Activated CD4-positive, CD25-positive, alpha-beta regulatory T cell (primary cell): ENCODE results near the gene MAPK7.

Experiments
- DNase-seq, 4 experiments: peaks; one replicate each; lab custom pipeline; 2025; lab: John Stamatoyannopoulos, UW

MAPK7 gene

DNA sequence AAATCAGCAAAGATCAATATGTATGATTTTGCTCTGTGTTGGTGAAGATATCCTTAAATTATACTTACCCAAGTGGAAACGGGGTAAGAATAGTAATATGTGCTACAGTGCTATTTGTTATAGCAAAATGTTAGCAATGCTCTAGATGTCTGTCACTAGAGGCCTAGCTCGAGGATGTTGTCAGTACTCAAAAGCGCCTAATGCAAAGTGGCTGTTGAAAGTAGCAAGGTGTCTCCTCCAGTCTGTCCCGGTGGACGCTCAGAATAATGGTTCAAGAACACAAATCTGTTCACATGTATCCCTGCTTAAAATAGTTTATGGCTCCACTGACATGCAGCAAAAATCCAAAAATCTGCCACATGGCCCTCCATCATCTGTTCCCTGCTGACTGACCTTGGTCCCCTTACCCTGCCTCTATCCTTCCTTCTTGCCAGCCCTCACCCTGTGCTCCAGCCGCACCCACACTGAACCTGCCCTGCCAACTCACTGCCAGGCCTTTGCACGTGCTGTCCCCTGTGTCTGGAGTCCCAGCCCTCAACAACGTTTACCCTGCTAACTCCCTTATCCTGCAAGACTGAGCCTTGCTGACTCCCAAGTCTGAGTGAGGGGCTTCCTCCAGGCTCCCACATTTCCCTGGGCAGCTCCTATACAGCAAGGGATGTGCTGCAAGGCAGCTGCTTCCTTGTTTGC is 23.2 kb downstream of the MAPK7 start:
- no peak for DNase-seq

DNA sequence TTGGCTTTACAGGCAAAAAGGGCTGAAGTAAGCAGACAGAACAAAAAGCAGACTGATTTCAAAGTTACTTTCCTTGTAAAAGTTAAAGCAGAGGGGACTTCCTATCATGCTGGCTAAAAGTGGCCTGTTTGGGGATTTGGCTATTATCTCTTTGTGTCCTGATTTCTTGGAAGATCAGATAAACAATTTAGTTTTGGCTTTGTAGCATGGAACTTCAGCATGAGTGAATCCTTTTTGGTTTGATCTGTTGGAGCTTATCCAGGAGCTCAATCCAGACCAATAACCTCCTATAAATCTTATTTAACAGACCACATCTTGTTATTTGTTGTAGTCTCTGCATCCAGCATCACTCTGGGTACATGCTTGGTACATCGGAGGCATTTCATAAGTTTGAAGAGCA is 23.9 kb downstream of the MAPK7 start:
- no peak for DNase-seq

DNA sequence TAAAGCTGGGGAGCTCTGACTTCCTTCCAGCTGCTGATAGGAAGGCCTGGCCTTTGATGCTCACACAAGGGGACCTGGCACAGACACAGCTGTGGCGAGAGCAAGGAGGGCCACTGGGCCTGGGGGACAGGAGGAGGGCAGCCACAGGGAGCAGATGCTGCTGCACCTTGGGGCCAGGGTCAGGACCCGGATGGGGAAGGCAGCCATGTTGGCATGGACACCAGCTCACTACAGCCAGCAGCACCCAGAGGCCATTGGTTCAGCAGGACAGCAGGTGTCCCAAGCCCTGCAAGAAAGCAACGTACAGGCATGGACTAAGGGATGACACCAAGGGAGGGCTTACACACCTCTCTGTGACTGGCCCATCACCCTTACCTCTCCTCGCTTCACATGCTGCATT is 24.7 kb downstream of the MAPK7 start:
- DNase-seq, result no peak

DNA sequence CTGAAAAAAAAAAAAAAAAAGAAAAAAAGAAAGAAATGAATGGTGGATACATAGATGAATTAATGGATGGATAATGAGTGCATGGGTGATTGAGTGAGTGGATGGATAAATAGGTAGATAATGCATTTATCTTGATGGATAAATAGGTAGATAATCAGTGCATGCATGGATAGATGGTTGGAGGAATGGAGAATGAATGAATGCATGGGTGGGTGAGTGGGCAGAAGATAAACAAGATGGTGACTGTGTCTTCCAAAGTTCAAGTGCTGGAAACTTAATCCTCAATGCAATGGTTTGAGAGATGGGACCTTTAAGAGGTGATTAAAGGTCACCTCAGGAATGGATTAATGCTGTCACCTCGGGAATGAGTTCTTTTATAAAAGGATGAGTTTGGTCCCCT is 26.0 kb downstream of the MAPK7 start:
- DNase-seq, result no peak

DNA sequence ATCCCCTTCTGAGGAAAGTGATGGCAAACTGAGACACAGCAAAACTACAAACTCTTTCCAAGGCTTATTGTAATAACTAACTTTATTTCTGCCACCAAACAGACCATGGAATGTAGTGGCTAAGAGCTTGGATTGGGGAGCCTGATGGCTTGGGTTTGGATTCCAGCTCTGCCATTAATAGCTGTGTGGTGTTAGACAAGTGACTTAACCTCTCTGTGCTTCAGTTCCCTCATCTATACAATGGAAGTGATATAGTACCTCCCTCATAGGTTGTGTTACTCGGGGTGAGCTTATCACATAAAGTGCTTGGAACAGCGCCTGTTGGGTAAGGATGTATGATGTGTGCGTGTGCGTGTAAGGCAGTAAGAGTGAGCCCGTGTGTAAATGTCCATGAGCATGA is 26.8 kb downstream of the MAPK7 start:
- DNase-seq, result no peak

DNA sequence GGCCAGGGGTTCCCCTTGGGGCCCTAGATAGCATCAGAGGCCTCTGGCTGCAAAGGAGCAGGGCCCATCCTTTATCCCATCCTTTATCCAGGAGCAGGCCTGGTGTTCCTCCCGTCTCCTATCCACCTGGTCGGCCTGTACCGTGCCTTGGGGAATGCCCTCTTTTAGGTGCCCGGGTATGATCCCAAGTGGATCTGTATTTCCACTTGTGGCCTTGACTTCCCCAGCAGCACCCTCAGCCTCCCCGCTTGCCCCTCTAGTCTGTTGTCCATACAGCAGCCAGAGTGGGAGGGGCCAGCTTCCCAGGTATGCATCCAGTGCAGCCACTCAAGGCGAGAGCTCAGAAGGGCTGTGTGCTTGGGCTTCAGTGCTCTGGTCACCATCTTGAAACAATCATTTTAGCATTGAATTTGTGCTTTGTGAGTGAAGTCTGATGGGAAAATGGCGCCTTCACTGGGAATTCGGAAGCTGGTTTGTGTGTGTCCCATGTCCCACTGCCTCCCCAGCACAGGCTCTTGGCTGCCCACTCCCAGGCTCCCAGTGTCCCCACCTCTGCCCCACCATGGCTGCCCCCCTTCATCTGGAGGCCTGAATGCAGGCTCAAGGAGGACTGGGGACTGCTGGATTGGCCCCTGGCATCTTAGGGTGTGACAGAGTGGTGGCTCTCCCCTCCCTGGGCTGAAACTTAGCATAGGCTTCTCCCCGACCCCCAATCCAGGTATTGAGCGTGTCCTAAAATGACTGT is 29.5 kb downstream of the MAPK7 start:
- DNase-seq, result no peak

DNA sequence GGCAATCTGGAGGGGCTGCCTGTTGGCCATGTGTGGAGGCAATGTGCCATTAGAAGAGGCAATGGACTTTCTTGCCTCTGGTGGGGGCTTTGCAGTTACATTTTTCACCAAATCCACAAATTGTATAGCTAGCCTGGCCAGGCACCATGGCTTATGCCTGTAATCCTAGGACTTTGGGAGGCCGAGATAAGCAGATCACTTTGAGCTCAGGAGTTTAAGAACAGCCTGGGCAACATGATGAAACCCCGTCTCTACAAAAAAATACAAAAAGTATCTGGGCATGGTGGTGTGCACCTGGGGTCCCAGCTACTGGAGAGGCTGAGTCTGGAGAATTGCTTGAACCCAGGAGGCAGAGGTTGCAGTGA is 30.0 kb downstream of the MAPK7 start:
- no peak for DNase-seq

DNA sequence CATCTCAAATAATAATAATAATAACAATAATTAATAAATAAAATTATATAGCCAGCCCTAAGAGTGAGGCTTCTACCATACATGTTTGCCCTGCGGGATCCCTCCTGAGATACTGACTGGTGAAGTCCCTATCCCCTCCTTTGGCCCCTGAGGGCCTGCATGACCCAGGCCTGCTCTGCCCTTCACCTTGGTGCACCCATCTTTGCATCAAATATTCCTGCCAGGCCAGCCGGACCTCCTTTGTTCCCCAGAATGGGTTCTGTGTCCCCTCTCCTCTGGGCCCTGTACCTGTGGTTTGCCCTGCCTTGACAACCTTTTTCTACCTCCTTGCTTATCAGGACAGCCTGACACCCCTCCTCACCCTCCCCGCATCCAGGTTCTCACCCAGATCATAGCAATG is 30.8 kb downstream of the MAPK7 start:
- DNase-seq, result no peak

DNA sequence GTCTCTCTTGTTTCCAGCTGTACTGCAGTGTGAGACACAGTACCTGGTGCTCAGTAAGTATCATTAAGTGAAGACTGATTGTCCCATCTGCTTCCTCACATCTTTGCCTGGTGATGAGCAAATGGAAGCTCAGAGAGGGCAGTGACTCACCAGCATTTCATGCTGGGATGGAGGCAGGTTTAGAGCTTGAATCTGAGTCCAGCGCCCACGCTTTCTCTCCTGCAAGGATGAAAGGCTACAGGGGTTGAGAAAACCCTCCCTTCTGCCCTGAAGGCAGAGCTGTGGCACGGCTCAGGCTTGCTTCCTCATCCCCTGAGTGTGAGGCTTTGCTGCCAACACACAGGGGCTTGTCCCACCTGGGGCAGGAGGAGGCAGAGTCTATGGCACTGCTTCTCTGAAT is 31.2 kb downstream of the MAPK7 start:
- no peak for DNase-seq

DNA sequence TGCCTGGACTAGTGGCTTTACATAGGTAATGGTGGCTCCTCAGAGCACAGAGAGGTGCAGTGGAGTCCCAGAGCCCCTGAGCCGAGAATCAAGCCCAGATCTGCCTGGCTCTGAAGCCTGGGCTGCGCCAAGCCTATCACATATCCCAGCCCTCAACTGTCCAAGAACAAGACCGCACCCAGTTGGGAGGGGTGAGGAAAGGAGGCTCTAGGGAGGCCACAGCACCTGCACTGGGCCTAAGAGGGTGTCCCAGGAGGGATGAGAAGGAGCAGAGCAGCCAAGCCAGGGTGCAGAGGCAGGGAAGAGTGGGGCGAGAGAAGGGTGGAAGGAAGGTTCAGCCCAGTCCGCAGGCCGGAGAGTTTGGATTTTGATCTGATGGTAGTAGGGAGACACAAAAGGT is 31.8 kb downstream of the MAPK7 start:
- no peak for DNase-seq

DNA sequence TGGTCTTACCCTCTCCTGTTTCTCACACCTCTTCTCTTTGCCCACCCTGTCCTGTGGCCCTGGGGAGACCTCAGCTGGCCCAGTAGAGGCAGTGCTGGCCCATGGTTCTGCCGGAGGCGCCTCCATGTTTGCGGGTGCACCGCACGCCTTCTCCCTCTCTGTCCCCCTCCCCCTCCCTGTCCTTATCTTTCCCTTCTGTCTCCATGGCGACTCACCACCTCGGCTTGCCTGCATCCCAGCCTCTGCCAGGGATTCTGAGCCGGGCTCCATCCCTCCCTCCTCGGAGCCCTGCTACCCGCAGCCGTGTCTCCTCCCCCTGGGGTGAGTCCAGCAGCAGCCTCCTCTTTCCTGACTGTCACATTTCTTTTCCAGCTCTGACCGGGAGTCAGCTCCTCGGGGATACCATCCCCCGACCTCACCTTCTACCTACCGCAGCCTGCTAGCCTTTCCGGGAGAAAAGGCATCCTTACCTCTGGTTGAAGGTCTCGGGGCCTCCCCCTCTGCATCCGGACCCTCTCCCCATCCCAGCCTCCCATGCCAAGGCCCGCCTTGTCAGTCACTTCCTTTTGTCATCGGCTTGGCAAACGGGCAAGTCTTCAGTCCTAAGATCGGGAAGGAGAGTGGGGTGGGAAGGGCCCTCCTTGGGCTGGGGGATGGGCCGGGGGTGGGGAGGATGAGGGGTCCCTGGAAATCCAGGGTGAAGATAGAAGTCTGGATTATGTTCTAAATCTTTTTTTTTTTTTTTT is 32.8 kb downstream of the MAPK7 start, which contains the start of gene RNF112:
RNF112 (plus strand) TSS at position 358 of the 746 bp plus-strand sequence; CDS start at position 535, 177 bp downstream.
- no peak for DNase-seq

DNA sequence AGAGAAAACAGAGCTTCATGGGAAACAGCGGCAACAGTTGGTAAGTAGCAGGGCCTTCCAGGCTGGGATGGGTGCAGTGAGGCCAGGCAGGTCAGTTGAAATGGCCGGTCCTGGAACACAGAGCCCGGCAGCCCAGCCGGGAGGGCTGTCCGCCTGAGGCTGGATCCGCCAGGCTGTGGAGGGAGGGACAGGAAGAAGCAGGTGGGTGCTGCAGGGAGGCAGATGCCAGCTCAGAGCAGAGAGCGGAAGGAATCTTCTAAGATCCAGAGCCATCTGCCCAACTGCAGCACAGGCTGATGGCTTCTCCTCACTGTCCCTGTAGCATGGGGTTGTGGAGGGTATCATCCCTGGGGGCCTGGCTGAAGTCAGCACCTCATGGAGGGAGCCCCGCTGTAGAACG is 33.3 kb downstream of the MAPK7 start:
- no peak for DNase-seq

DNA sequence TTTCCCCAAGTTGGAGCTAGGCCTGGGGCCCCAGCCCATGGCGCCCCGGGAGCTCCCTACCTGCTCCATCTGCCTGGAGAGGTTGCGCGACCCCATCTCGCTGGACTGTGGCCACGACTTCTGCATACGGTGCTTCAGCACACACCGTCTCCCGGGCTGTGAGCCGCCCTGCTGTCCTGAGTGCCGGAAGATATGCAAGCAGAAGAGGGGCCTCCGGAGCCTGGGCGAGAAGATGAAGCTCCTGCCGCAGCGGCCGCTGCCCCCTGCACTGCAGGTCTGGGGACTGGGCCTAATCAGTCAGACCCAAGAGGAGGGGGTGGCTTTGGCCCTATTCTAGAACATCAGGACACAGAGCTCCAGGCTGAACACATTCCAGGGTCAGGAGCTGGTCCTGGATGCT is 34.2 kb downstream of the MAPK7 start:
- no peak for DNase-seq

DNA sequence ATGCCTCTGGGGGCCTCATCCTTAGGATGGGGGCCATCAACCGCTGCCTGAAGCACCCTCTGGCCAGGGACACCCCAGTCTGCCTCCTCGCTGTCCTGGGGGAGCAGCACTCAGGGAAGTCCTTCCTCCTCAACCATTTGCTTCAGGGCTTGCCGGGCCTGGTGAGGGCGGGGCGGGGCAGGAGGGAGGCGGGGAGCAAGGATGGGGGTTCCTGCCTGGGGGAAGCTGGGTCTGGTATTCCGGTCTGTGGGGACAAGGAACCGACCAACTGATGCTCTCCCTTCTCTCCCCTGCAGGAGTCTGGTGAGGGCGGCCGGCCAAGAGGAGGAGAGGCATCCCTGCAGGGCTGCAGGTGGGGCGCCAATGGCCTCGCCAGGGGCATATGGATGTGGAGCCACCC is 34.7 kb downstream of the MAPK7 start:
- DNase-seq, result no peak

DNA sequence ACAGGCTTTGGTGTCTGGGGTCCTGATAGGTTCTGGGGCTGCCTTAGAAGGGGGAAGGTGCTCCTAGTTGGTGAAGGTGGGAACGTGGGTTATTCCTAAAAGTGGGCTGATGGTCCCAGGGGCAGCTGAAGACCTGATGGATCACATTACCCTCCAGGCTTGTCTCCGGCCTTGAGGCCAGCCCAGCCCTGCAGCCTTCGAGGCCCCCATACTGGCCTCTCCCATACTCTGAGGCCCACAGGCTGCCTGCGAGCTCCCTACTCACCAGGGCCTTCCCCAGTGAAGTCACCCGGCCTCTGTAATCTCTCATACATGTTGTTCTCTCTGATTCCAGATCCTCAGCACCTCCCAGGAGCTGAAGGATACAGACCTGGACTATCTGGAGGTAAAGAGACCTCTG is 35.5 kb downstream of the MAPK7 start:
- no peak for DNase-seq

DNA sequence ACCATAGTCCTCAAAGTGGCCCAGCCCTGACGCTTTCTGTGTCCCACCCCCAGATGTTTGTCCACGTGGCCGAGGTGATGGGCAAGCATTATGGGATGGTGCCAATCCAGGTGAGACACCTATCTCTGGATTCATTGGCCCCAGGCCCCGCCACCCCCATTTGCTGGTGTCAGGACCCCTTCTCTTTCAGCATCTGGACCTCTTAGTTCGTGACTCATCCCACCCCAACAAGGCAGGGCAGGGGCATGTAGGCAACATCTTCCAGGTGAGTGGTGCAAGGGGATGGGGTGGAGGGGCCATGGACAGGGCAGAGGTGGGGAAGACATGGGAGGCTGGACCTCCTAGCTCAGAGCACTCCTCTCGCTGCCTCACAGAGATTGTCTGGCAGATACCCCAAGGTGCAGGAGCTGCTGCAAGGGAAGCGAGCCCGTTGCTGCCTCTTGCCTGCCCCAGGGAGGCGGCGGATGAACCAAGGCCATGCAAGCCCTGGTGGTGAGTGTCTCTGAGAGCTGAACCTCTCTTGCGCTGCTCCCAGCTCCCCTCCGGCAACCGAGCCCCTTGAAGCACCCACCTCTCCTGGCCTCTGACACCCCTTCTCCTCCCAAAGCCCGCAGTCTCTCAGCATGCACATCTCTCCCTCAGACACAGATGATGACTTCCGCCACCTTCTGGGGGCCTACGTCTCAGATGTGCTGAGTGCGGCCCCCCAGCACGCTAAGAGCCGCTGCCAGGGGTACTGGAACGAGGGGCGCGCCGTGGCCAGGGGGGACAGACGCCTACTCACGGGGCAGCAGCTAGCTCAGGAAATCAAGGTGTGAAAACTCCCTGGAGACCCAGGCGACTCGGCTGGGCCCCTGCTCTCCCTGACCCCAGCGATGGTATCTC is 36.3 kb downstream of the MAPK7 start:
- no peak for DNase-seq

DNA sequence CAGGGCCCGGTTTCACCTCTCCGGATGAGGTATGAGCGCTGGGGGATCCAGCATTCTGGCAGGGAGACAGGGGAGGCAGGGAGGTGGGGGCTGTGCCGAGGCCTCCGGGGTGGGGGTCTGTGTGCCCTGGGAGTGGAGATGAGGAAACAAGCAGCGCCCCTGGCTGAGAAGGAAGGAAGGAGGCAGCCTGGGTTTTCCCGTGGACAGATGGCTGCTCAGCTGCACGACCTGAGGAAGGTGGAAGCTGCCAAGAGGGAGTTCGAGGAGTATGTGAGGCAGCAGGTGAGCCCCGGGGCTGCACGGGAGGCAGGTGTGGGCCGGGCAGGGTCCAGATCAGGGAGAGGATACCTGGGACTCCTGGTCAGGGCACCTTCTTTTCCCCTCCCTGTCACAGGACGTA is 37.0 kb downstream of the MAPK7 start:
- no peak for DNase-seq

DNA sequence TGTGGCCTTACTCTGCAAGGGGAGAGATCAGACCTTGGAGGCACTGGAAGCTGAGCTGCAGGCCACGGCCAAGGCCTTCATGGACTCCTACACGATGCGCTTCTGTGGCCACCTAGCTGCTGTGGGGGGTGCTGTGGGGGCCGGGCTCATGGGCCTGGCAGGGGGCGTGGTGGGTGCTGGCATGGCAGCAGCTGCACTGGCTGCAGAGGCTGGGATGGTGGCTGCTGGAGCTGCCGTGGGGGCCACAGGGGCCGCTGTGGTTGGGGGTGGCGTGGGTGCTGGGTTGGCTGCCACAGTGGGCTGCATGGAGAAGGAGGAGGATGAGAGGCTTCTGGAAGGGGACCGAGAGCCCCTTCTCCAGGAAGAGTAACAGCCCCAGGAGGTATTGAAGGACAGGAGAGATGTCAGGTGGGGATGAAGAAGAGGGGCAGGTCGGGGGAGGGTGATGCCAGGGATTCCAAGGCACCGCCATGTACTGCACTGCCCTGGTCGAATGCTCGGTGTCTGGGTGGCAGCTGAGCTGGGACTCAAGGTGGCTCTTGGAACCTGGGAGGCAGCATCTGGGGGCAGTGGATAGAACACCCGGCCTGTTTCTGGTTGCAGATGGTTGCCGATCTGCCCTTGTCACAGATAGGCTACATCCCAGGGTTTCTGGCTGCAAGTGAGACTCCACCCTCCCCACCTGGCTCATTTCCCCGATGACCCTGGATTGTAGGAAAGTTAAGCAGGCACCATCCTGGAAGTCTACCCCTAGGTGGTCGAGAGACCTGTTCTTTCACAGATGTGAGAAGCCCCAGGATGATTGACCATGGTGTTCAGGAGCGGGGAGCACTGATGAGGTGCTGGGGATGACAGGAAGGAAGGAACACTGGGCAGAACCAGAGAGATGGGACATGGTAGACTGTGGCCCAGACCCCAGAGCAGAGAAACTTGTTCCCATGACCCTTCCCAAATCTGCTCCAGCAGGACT is 37.8 kb downstream of the MAPK7 start:
- no peak for DNase-seq

DNA sequence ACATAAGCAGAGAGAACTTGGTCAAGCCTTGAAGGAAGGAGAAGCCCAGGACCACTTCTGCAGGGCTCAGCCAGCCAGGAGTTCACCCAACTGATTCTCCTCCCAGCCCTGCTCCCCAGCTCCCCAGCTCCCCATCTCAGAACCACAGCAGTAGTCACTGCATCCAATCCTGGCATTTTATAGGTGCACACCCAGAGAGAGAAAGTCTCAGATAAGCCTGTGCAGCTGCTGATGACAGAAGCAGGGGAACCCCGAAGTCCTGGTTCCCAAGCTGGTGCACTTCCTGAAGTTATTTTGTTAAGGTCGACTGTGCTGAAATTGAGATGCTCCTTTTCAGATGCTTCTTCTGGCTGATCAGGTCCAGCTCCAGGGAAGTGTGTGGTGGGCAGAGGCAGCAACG is 39.3 kb downstream of the MAPK7 start:
- no peak for DNase-seq

DNA sequence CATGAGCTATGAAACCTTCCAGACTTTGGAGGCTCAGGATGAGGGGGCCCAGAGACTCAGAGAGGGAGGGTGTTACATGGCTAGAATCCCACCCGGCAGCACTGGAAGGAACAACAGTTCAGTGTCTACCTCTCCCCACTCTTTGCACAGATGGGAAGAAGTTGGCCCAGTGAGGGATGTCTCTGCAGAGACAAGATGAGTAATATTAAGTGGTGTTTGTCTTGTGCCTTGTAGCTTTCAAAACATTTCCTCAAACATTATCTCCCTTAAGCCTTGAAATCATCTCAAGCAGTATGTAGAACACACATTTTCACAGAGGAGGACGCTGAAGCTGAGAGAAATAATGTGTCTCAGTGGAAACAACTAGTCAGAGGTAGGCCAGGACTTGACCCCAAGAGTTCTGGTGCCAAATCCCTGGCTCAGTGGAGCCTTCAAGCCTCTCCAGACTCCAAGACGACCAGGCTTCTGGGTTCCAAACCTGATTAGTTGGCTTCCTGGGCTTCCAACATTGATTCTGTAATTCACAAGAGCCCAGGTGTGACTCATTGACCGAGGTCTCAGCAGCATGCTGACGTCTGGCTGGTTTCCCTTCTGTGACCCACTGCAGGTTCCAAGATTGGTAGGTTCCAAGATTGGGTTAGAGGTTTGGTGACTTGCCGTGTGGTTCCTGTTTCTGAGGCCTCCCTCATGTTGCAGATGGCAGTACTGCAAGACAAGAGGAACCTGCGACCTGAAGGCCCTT is 40.1 kb downstream of the MAPK7 start:
- no peak for DNase-seq
